ENCODE measurements around the gene ARHGAP22.

ARHGAP22 gene

GRCh38 chr10:48555310-48556042 is 49.4 kb downstream of the ARHGAP22 start:
- H3K27ac ChIP-seq = no peak overlapping the region
- no peak for DNase-seq (ENCODE audit: low read depth, low spot score)

- H3K27ac ChIP-seq = no peak overlapping the region
- no peak for DNase-seq (ENCODE audit: low read depth, low spot score)
Observed at GRCh38 chr10:48554656-48555055, 50.2 kb downstream of the ARHGAP22 start.

DNA sequence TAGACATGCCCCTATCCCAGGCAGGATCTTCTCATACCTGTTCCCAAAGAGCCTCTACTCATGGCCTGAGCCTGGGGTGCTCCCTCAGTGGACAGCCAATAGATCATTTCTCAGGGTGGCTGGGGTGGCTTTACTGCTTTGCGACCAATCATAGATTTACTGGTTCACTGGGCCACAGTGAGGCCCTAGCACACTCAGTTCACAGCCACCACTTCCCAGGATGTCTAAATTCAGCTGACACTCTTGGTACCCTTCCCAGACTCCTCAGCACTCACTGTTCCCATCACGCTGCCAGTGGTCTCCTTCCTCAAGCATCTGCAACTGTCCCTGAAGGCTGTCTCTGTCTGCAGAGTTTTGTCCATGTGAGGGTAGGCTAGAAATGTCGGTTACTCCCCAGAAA is 50.6 kb downstream of the ARHGAP22 start:
- H3K27ac ChIP-seq = no peak overlapping the region
- no peak for DNase-seq (ENCODE audit: low read depth, low spot score)

DNA sequence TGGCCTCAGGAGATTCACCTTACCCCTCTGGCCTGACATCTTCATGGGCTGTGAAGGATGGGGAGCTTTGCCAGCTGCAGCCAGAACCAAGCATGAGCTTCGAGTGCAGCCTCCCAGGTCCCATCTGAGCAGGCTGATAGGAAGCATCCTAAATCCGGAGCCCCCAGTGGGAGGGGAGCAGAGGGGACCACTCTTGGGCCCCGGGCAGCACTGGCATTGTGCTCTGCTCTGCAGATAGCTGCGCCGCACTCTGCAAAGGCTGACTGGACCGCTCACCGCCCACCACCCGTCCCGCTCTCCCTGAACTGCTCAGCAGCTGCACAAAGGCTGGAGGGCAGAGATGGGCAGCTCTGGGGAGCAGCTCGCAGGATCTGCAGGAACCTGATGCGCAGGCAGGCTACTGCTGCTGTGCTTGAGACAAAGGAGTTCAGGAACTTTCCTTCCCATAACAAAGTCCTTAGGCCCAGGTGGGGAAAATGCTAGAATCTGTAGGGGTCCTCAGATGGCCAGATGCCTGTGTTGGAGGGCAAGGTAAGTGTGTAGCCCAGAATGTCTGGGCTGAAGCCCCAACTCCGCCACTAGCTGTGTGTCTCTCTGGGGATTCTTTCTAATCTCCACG is 51.8 kb downstream of the ARHGAP22 start:
- no peak overlapping the region for H3K27ac ChIP-seq
- no peak for DNase-seq (ENCODE audit: low read depth, low spot score)

GRCh38 chr10:48551861-48552591 is 52.8 kb downstream of the ARHGAP22 start:
- no peak for DNase-seq (ENCODE audit: low read depth, low spot score)

DNA sequence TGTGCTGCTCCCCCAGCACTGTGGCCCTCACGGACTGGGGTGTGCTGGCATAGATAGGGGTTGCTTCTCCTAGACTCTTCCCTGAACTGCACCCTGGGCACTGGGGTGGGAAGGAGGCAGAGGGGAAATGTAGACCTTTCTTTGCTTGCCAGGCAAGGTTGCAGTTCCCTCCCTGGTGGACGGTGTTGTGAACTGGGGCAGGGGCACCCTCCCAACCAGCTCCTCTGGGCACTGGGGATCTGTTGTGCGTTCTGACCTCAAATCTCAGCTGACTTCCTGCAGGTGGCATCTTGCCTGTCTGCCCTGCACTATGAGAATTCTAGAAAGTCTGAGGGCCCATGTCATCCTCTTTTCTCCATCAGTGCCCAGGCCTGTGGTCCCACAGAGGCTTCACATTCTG is 53.9 kb downstream of the ARHGAP22 start:
- no peak for DNase-seq (ENCODE audit: low read depth, low spot score)
- no peak overlapping the region for H3K27ac ChIP-seq

More at GRCh38 chr10:48551861-48552591, 52.8 kb downstream of the ARHGAP22 start:
- no peak overlapping the region for H3K27ac ChIP-seq

DNA sequence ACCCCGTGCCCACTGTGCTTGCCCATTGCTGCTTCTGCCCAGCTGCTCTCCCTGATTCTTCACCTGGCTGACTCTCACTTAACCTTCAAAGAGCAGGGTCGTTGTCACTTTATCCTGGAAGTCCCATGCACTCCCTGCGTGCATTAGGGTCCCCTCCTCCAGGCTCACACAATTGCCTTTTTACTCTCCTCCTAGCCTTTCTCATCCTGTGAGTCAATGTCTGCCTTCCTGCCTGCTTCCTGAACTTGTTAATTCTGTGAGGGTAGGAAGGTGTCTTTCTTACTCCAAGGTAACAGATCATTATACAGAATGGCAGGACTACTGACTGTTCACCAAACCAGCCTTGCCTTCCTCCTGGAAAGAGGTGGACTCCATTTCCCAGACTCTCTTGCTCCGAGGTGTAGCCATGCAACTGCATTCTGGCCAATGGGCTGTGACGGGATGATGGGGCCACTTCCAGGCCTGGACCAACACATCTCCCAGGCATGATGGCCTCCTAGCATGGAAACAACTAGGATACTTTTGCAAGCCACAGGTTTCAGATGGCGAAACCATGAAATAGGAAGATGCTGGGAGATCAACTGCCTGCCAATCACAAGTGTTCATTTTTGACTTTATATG is 54.7 kb downstream of the ARHGAP22 start:
- DNase-seq (ENCODE audit: low read depth, low spot score) = no peak
- H3K27ac ChIP-seq = no peak overlapping the region

DNA sequence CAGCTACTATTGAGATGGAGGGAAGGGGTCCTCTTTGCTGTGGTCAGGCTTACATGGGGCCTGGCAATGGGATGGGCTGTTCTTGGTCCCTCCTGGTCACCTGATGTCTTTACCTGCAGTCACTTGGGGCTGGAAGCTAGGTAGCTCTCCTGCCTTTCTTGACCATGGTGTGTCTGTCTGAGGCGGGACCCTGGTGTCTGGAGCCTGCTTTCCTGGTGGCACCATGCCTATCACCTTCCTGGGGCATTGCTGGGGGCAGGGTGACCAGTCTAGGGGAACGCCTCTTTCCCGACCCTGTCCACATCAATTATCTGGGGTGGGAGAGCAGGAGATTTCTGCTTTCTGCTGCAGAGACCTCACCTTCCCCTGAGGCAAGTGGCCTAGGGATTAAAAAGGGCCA is 55.6 kb downstream of the ARHGAP22 start:
- no peak overlapping the region for H3K27ac ChIP-seq
- no peak for DNase-seq (ENCODE audit: low read depth, low spot score)

GRCh38 chr10:48548531-48549135 is 56.2 kb downstream of the ARHGAP22 start:
- DNase-seq (ENCODE audit: low read depth, low spot score) = no peak
- no peak overlapping the region for H3K27ac ChIP-seq

DNA sequence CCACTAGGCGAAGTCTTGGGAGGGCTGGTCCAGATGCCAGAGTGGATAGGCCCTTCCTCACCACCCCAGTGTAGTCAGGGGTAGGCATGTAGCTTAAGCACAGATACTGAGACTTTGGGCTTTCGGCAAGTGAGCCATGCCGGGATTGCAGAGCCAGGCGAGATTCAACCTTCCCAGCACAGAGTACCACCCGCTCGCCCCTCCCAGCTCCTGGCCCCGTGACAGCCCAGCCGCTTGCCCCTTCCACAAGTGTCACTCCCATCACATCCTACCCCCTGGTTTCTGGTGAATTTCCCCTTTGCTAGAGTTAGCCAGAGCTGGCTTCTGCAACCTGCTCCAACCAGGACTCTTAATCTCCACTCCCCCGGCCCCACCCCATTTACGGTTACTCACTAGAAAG is 56.9 kb downstream of the ARHGAP22 start:
- no peak overlapping the region for H3K27ac ChIP-seq
- DNase-seq (ENCODE audit: low read depth, low spot score) = no peak

- no peak overlapping the region for H3K27ac ChIP-seq
- no peak for DNase-seq (ENCODE audit: low read depth, low spot score)
Observed at GRCh38 chr10:48547061-48547895, 57.6 kb downstream of the ARHGAP22 start.

- H3K27ac ChIP-seq = no peak overlapping the region
- DNase-seq (ENCODE audit: low read depth, low spot score) = no peak
Observed at GRCh38 chr10:48545462-48546145, 59.3 kb downstream of the ARHGAP22 start.

- H3K27ac ChIP-seq = no peak overlapping the region
- no peak for DNase-seq (ENCODE audit: low read depth, low spot score)
Observed at GRCh38 chr10:48543182-48543844, 61.6 kb downstream of the ARHGAP22 start.

DNA sequence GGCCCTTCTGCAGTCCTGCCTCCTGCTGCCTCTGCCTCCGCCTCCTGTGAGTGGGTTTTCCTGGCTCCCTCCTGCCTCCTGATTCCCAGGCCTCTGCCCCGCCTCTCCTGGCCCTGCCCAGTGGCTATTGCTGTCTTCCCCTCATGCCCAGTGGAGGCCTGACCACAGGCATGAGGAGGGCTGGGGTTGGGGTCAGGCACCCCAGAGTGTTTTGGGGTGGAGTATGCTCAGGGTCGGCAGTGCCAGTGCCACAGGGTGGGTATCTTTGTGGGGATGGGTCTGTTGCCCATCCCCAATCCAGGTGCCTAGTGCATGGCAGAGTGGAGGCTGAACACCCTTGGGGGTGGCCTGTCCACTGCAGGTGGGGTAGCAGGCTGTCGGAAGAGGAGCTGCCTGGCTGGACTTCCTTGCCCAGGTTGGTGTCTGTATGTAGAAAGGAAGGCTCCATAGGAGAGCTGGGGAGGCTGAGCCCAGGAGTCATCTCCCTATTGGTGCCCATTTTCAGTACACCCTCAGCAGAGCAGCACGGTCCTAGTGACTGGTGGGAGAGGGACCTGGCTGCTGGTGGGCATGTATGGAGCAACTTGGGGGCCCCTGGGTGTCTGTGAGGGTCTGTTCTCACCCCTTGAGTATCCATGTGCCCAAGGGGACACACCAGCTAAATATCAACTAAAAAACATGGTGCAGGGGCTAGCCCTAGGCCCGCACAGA is 62.2 kb downstream of the ARHGAP22 start:
- H3K27ac ChIP-seq = no peak overlapping the region
- DNase-seq (ENCODE audit: low read depth, low spot score) = no peak

DNA sequence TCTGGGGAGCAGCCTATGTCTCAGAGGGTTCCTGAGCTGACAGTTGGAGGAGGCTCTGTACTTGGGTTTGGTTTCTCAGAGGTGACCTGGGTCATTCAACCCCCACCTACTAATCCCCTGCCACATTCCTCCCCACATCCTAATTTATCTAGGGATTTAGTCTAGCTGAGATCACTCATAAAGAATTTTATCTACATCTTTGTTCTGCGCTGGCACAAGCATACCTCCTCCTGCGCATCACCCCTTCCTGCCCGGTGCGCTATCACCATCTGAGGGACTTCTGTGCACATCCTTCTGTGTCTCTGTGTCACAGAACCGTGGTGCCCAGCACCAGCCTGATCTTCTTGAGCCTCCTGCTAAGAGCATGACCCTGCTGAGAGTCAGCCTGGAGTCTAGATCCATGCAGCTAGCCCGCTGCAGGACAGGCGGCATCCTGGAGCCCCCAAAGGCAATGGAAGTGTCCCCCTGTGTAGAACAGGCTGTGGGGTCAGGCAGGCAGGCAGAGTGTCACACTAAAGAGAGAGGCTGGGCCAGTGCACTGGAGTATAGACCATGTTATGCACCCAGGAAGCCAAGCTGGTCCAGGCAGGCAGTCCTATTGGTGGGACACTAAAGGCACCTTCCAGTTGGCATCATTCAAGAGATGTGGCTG is 63.6 kb downstream of the ARHGAP22 start:
- no peak for DNase-seq (ENCODE audit: low read depth, low spot score)
- no peak overlapping the region for H3K27ac ChIP-seq

DNA sequence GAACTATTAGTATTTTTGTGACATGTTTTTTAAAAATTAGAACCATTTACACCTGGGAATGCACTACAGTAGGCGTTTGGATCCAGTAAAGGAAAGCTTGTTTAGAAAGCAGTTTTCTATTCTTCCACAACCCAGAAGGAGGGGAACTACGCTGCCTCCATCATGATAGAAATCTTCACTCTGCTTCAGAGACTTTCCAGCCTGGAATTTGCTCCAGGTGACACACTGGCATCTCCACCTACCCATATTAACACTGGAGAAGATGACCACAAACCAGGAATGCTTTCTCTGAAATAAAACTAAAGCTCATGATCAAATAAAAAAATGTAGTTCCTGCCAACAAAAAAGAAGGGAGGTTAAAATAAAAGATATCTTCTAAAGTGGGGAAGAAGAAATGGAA is 66.3 kb downstream of the ARHGAP22 start:
- no peak for DNase-seq (ENCODE audit: low read depth, low spot score)

More for the DNA sequence above, 66.3 kb downstream of the ARHGAP22 start:
- no peak overlapping the region for H3K27ac ChIP-seq
